ENCODE results near the gene GNE.
"Not testable (repeated sequence)": the region's sequence is repeated elsewhere in the genome, so short reads cannot be mapped to it uniquely, and the experiment has no call there.

Gene GNE

GRCh38 chr9:36258996-36259533 is 817 bp upstream of the GNE start:
- no peaks in the 10 kb centered on the region for H3K9me3 ChIP-seq
- DNase-seq = no peak
- peak overlapping the region; percentile 88 to 96 for H3K4me3 ChIP-seq
- intact Hi-C loops (cut with DNase I; ENCODE audit: low total_unique reads) = no loop called here
- TF ChIP-seq CTCF (IDR thresholded peaks at IDR 0.05) = no peak
- H3K27me3 ChIP-seq = no peaks in the 10 kb centered on the region
- H3K36me3 ChIP-seq = no peaks in the 10 kb centered on the region
- peaks cover 0 to 17% (median 8%) of the 10 kb centered on the region in 4 donors for H3K4me1 ChIP-seq
- H3K27ac ChIP-seq = peak overlapping the region; percentile 98 to 100

- no peak for DNase-seq
- Histone ChIP-seq H3K36me3 (peaks cover 0 to 6% (median under 1%) of the 10 kb centered on the region in 3 donors), H3K9me3 (no peaks in the 10 kb centered on the region), H3K27ac (no peak overlapping the region), H3K4me1 (peaks cover 0 to 31% (median 0%) of the 10 kb centered on the region in 4 donors), H3K4me3 (no peak overlapping the region), H3K27me3 (no peaks in the 10 kb centered on the region)
- TF ChIP-seq CTCF (IDR thresholded peaks at IDR 0.05) = no peak
- intact Hi-C loops (cut with DNase I; ENCODE audit: low total_unique reads) = loop anchor here (5.0 kb wide), 1 partner anchor 76 kb away; no protein-coding TSS in a partner anchor
Measured at GRCh38 chr9:36251428-36251827, 6.8 kb downstream of the GNE start.

DNA sequence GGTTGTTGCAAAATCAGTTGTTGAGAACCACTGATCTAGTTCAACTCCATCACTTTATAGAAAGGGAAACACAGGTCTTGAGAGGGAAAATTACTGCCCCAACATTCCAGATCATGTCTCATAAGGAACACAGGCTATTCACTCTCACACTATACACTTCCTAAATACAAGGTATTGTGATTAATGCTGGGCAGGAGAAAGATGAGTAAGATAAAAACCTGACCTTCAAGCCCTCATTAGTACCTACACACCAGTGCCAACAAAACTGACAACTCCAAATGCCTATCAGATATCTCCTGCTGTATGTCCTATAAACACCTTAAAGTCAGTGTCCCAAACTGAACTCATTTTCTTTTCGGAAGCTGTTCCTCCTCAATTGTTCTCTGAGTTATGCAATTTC is 8.2 kb downstream of the GNE start:
- no peak overlapping the region for H3K27ac ChIP-seq
- H3K36me3 ChIP-seq = peaks cover 11 to 20% (median 13%) of the 10 kb centered on the region in 3 donors
- intact Hi-C loops (cut with DNase I; ENCODE audit: low total_unique reads) = loop anchor here (5.0 kb wide), 1 partner anchor 77 kb away; no protein-coding TSS in a partner anchor
- H3K4me1 ChIP-seq = peaks cover 0 to 29% (median 0%) of the 10 kb centered on the region in 4 donors
- H3K4me3 ChIP-seq = no peak overlapping the region
- no peak for TF ChIP-seq CTCF (IDR thresholded peaks at IDR 0.05)
- no peaks in the 10 kb centered on the region for H3K27me3 ChIP-seq
- H3K9me3 ChIP-seq = no peaks in the 10 kb centered on the region
- DNase-seq = no peak

GRCh38 chr9:36249189-36249588 is 9.1 kb downstream of the GNE start:
- H3K9me3 ChIP-seq = no peaks in the 10 kb centered on the region
- intact Hi-C loops (cut with DNase I; ENCODE audit: low total_unique reads) = no loop called here
- no peak for DNase-seq
- peak overlapping the region in 1 of 2 donors; percentile 8 for H3K27ac ChIP-seq
- peaks cover 16 to 22% (median 20%) of the 10 kb centered on the region in 3 donors for H3K36me3 ChIP-seq
- peaks cover 0 to 29% (median 0%) of the 10 kb centered on the region in 4 donors for H3K4me1 ChIP-seq
- TF ChIP-seq CTCF (IDR thresholded peaks at IDR 0.05) = no peak
- no peak overlapping the region for H3K4me3 ChIP-seq
- no peaks in the 10 kb centered on the region for H3K27me3 ChIP-seq

- H3K27ac ChIP-seq; H3K27me3 ChIP-seq; DNase-seq; H3K4me3 ChIP-seq; intact Hi-C loops (cut with DNase I; ENCODE audit: low total_unique reads); H3K9me3 ChIP-seq: not testable (repeated sequence)
- H3K4me1 ChIP-seq = peaks cover 0 to 29% (median 0%) of the 10 kb centered on the region in 4 donors
- H3K36me3 ChIP-seq = peaks cover 16 to 33% (median 31%) of the 10 kb centered on the region in 3 donors
- TF ChIP-seq CTCF (IDR thresholded peaks at IDR 0.05) = peak in 1 of 2 experiments; percentile 20
Measured at GRCh38 chr9:36248061-36248460, 10.2 kb downstream of the GNE start.

Measured in tibial artery (tissue), 4 donors.